Stimulated activated CD4-positive, alpha-beta T cell treated with anti-CD3 and anti-CD28 coated beads, Interleukin-1b, Interleukin-23, amount 100 ng/mL, for 1 hour (primary cell): ENCODE measurements around the gene ENTHD1.
"Not testable (repeated sequence)": the region's sequence is repeated elsewhere in the genome, so short reads cannot be mapped to it uniquely, and the experiment has no call there.

Experiments
- DNase-seq, 2 donors: peaks; one replicate each; pipeline ENCODE4 v3.0.0-alpha.2; 2020; ENCODE audit warnings: low read depth in 2 of 2

ENTHD1 gene

GRCh38 chr22:39898997-39899396 is 5.4 kb upstream of the ENTHD1 start:
- no peak for DNase-seq

- no peak for DNase-seq
These were observed 4.3 kb upstream of the ENTHD1 start for GRCh38 chr22:39897841-39898240.

DNA sequence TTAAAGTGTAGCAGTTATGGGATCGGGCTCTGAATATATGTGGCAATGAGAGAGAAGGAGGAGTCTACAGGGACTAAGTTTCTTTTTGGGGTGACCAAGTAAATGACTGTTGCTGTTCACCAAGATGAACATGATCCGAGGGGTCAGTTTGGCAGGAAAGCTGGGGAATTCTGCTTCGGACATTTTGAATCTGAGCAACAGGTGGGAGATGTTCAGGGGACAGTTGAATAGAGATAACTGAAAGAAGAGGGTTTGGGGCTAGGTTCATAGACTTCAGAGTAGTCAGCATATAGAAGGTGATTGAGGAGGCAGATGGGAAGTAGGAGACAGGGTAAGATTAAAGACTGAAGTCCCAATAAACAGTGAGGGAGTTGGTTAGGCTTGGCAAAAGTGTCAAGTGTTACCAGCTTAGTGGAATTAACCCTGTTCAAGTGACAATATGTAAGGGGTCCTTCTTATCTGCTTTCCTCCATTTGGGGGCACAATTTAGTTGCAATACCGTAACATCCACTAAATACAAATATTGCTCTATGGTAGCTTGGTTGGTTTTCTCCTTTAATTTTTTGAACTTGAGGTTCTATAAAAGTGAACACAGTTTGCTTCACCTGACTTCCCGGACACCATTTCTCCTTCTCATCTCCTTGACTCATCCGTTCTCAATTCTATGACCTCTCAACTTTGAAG is 2.9 kb upstream of the ENTHD1 start:
- DNase-seq, result no peak

- DNase-seq, result no peak
These were observed 2.1 kb upstream of the ENTHD1 start for GRCh38 chr22:39895682-39896081.

- no peak for DNase-seq
These were observed 1.1 kb upstream of the ENTHD1 start for GRCh38 chr22:39894554-39895092.

GRCh38 chr22:39889924-39890323 is 3.6 kb downstream of the ENTHD1 start:
- DNase-seq, result not testable (repeated sequence)

GRCh38 chr22:39883057-39883456 is 10.5 kb downstream of the ENTHD1 start:
- DNase-seq, result no peak

DNA sequence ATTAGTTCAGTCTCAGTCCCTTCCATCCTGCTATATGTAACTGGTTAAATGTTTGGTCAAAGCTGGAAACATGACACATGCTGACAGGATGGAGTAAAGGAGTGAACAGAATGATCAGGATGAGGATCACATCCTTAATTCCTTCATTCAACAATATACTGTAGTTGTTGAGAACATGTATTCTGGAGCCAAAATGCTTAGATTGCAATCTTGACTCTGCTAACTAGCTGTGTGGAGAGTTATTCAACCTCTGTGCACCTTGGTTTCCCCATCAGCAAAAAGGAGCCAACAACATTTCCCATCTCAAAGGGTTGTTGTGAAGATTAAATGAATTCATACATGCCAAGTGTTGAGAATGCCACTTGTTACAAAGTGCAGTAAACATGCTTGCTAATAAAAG is 12.8 kb downstream of the ENTHD1 start:
- no peak for DNase-seq

- no peak for DNase-seq
These were observed 16.3 kb downstream of the ENTHD1 start for GRCh38 chr22:39877079-39877845.

DNA sequence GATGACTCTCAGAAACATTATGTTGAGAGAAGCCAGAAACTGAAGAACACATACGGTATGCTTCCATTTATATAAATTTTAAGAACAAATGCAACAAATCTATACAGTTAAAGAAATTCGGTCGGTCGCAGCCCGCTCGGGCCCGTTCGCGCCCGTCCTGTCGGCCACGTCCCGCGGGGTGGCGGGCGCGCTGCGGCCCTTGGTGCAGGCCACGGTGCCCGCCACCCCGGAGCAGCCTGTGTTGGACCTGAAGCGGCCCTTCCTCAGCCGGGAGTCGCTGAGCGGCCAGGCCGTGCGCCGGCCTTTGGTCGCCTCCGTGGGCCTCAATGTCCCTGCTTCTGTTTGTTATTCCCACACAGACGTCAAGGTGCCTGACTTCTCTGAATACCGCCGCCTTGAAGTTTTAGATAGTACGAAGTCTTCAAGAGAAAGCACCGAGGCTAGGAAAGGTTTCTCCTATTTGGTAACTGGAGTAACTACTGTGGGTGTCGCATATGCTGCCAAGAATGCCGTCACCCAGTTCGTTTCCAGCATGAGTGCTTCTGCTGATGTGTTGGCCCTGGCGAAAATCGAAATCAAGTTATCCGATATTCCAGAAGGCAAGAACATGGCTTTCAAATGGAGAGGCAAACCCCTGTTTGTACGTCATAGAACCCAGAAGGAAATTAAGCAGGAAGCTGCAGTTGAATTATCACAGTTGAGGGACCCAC is 18.2 kb downstream of the ENTHD1 start:
- not testable (repeated sequence) for DNase-seq

DNA sequence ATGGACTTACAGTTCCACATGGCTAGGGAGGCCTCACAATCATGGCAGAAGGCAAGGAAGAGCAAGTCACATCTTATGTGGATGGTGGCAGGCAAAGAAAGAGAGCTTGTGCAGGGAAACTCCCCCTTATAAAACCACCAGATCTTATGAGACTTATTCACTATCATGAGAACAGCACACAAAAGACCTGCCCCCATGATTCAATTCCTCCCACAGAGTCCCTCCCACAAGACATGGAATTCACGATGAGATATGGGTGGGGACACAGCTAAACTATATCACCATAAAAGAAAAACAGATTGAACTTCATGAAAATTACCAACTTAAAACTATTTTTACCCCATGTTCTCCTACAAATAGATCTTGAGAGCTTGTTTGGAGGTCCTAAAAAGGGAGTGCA is 19.6 kb downstream of the ENTHD1 start:
- DNase-seq, result no peak

GRCh38 chr22:39872548-39872947 is 21.0 kb downstream of the ENTHD1 start:
- DNase-seq, result no peak

DNA sequence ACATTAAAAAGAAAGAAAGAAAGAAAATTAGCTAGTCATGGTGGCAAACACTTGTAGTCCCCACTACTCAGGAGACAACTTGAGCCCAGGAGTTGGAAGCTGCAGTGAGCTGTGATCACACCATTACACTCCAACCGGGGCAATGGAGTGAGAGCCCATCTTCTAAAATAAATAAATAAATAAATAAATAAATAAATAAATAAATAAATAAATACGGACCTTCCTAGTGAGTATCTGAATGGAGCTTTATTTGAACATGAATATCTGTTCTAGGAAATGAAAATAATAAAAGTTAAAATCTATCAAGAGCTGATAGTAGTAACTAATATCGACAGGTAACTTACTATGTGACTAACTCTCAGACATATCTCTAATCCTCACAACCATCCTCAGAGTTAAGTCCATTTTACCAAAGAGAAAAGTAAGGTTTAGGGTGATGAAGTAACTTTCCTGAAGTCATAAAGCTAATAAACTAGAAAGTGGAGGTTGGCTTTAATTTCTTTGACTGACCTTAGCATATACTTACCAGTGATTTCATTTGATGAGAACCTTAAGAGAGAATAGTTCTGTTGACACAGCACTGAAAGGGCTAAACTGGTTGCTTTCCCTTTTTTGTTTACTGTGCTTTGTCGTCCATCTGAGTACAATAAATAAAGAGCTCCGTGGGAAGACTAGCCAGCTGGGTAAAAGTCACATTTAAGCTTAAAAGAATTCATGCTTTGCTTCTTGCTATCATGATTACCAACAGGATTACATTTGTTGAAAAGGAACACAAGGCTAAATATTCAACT is 22.4 kb downstream of the ENTHD1 start:
- no peak for DNase-seq

DNA sequence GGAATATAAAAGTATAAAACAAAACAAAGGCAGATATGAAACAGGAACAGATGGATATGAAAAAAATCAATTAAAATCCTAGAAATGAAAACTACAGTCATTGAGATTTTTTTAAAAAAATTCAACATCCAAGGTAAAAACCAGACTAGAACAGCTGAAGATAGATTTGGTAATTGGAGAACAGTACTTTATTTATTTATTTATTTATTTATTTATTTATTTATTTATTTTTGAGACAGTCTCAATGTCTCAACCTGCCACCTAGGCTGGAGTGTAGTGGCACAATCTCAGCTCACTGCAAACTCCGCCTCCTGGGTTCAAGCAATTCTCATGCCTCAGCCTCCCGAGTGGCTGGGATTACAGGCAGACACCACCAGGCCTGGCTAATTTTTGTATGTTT is 23.8 kb downstream of the ENTHD1 start:
- not testable (repeated sequence) for DNase-seq

- DNase-seq, result no peak
These were observed 24.8 kb downstream of the ENTHD1 start for GRCh38 chr22:39868741-39869140.

GRCh38 chr22:39859903-39860588 is 33.5 kb downstream of the ENTHD1 start:
- no peak for DNase-seq

DNA sequence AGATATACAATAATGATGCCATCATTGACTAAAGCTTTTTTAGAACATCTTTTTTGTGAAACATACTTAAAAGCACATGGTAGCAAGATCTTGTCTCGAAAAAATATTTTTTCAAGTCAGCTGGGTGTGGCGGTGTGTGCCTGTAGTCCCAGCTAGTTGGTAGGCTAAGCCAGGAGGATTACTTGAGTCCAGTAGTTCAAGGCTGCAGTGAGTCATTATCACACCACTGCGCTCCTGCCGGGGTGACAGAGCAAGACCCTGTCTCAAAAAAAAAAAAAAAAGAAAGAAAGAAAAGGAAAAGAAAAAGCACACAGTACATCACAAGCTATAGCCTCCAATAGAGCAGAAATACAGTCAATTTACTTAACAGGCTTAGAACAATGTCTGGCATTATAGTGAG is 37.0 kb downstream of the ENTHD1 start:
- no peak for DNase-seq

- DNase-seq, result no peak
These were observed 40.8 kb downstream of the ENTHD1 start for GRCh38 chr22:39852799-39853198.

DNA sequence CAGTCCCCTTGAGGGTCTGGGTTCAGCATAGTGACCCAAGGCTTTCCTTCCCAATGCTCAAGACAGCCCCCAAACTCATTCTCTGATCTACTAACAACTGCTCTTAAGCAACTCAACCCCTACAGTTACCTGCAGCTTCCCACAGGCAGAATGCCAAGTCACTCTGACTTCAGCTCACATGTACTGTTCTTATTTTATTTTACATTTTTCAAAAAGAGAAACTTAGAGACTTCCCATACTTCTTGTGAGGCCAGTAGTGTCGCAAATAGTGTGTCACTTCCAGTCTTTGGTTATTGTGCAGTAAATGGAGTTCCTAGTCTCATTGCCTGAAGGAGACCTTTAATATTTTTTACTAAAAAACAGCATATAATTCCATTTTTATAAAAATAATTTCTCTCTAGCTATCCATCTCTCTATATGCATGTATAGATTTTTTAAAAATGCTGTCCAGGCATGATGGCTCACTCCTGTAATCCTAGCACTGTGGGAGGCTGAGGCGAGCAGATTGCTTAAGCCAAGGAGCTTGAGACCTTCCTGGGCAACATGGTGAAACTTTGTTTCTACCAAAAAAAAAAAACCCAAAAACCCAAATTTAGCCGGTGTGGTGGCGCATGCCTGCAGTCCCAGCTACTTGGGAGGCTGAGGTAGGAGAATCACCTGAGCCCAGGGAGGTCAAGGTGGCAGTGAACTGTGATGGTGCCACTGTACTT is 41.8 kb downstream of the ENTHD1 start:
- no peak for DNase-seq

DNA sequence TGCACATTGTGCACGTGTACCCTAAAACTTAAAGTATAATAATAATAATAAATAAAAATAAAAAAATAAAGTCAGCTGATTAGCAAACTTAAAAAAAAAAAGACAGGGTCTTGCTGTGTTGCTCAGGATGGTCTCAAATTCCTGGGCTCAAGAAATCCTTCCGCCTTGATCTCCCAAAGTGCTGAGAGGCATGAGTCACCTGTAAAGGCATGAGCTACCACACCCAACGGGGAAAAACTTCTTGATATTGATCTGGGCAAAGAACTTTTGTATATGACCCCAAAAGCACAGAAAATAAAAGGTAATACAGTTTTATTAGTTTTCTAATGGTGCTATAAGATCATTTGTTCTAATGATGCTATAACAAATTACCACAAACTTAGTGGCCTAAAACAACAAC is 46.1 kb downstream of the ENTHD1 start:
- no peak for DNase-seq
